GM23338 (cell line): ENCODE measurements around the gene RPUSD3. TPM values are rescaled to one million over a fixed set of nuclear protein-coding genes. Genes with fewer than 3 reads are reported as not detected.

Experiments used
- ATAC-seq: fragments of 200-7000 bp; cut with Tn5 transposase; 3 replicates; pipeline ENCODE4 v1.9.1; 2020
- DNase-seq: peaks from one replicate; pipeline ENCODE4 v3.0.0-alpha.2; 2015; ENCODE audit warnings: low spot score
- H2AFZ ChIP-seq: fragments of 200-600 bp; sonication (generic); 2 replicates; pipeline ENCODE4 v1.8.0; 2016; ENCODE audit warnings: antibody characterized with exemption, mild to moderate bottlenecking, moderate library complexity
- H3F3A ChIP-seq: fragments of 200-600 bp; sonication (generic); replicated peaks from 2 replicates; pipeline ENCODE4 v1.8.0; 2017; ENCODE audit warnings: antibody characterized with exemption, mixed run types, low read depth
- H3K27ac ChIP-seq: fragments of 200-600 bp; sonication (generic); 2 replicates; pipeline ENCODE4 v1.6.1; 2016; ENCODE audit warnings: low read depth
- H3K27me3 ChIP-seq: fragments of 200-600 bp; sonication (generic); 2 replicates; pipeline ENCODE4 v1.8.0; 2016; ENCODE audit warnings: mild to moderate bottlenecking, mixed run types, moderate library complexity; ENCODE audit not compliant: insufficient read depth
- H3K36me3 ChIP-seq: fragments of 200-600 bp; sonication (generic); 2 replicates; pipeline ENCODE4 v1.8.0; 2016; ENCODE audit warnings: mild to moderate bottlenecking; ENCODE audit not compliant: insufficient read depth
- H3K4me1 ChIP-seq: fragments of 200-600 bp; sonication (generic); 2 replicates; pipeline ENCODE4 v1.8.0; 2016; ENCODE audit warnings: mild to moderate bottlenecking, moderate library complexity; ENCODE audit not compliant: insufficient read depth
- H3K4me2 ChIP-seq: fragments of 200-600 bp; sonication (generic); 2 replicates; pipeline ENCODE4 v1.7.1; 2017; ENCODE audit warnings: mixed run types
- H3K4me3 ChIP-seq: fragments of 200-600 bp; sonication (generic); 2 replicates; pipeline ENCODE4 v1.6.1; 2016; ENCODE audit warnings: mixed run types
- H3K79me2 ChIP-seq: fragments of 200-600 bp; sonication (generic); replicated peaks from 2 replicates; pipeline ENCODE4 v1.8.0; 2017; ENCODE audit warnings: mild to moderate bottlenecking; ENCODE audit not compliant: insufficient read depth
- H3K9me2 ChIP-seq: fragments of 200-600 bp; sonication (generic); 2 replicates; pipeline ENCODE4 v1.8.0; 2017; ENCODE audit not compliant: insufficient read depth
- H4K20me1 ChIP-seq: fragments of 200-600 bp; sonication (generic); replicated peaks from 2 replicates; pipeline ENCODE4 v1.8.0; 2017; ENCODE audit warnings: mild to moderate bottlenecking; ENCODE audit not compliant: insufficient read depth
- H3K27ac Mint-ChIP-seq: 2 replicates; pipeline ENCODE4 v1.8.0; 2020; ENCODE audit warnings: inconsistent platforms, mild to moderate bottlenecking, moderate library complexity, mixed read lengths
- H3K27me3 Mint-ChIP-seq: 3 replicates; pipeline ENCODE4 v1.8.0; 2022; ENCODE audit warnings: low read depth, mild to moderate bottlenecking, moderate library complexity, mixed read lengths, inconsistent platforms; ENCODE audit not compliant: insufficient read depth, poor library complexity
- H3K36me3 Mint-ChIP-seq: 3 replicates; pipeline ENCODE4 v1.8.0; 2021; ENCODE audit warnings: low read depth, mild to moderate bottlenecking, inconsistent platforms, moderate library complexity, mixed read lengths
- H3K4me1 Mint-ChIP-seq: 3 replicates; pipeline ENCODE4 v1.8.0; 2020; ENCODE audit warnings: mild to moderate bottlenecking, inconsistent platforms, mixed read lengths
- H3K4me3 Mint-ChIP-seq: 3 replicates; pipeline ENCODE4 v1.8.0; 2021; ENCODE audit warnings: moderate library complexity, mild to moderate bottlenecking, inconsistent platforms, mixed read lengths
- H3K9me3 Mint-ChIP-seq: 3 replicates; pipeline ENCODE4 v1.8.0; 2020; ENCODE audit warnings: moderate library complexity, mild to moderate bottlenecking, inconsistent platforms, mixed read lengths
- CTCF ChIP-seq, 2 experiments: fragments of 200-600 bp in 1 of 2; sonication (generic) in 1 of 2; conservative IDR thresholded peaks; 2 replicates each; pipeline versions ENCODE4 v1.5.1 to v1.6.1; 2016 to 2017; ENCODE audit warnings: antibody characterized with exemption in 2 of 2, low read depth in 2 of 2, mild to moderate bottlenecking in 2 of 2, moderate library complexity in 1 of 2
- EZH2 ChIP-seq: fragments of 200-600 bp; sonication (generic); IDR thresholded peaks from one replicate; pipeline ENCODE4 v1.8.0; 2017; ENCODE audit warnings: antibody characterized with exemption, mild to moderate bottlenecking, low read depth; ENCODE audit not compliant: unreplicated experiment
- EZH2phosphoT487 ChIP-seq: fragments of 200-600 bp; sonication (generic); IDR thresholded peaks from one replicate; pipeline ENCODE4 v1.8.1; 2018; ENCODE audit warnings: antibody characterized with exemption; ENCODE audit not compliant: unreplicated experiment
- JUNB ChIP-seq: IDR thresholded peaks from one replicate; pipeline ENCODE4 v1.6.1; 2016; ENCODE audit warnings: antibody characterized with exemption; ENCODE audit not compliant: unreplicated experiment
- POLR2AphosphoS5 ChIP-seq: IDR thresholded peaks from 2 replicates; pipeline ENCODE4 v1.6.1; 2016; ENCODE audit warnings: antibody characterized with exemption, low read depth
- ZNF114 ChIP-seq: fragments of 250-450 bp; sonication (Bioruptor Pico); IDR thresholded peaks from 2 replicates; pipeline ENCODE4 v1.5.0; 2020; ENCODE audit warnings: mild to moderate bottlenecking, moderate library complexity
- ZNF331 ChIP-seq: fragments of 250-450 bp; sonication (Bioruptor Pico); IDR thresholded peaks from 2 replicates; pipeline ENCODE4 v1.5.0; 2020; ENCODE audit warnings: low read depth, mild to moderate bottlenecking, moderate library complexity
- polyA plus RNA-seq: library from polyadenylated mRNA; unstranded; fragments of >200 nt; fragmentation: Nextera tagmentation; extraction: Ambion mirVana; gene quantifications from 2 replicates; pipeline ENCODE4 v1.2.1, GENCODE V29; 2016
- total RNA-seq: library from RNA; depleted of rRNA; stranded (reverse); fragments of >200 nt; shearing (Covaris generic); gene quantifications from 2 replicates; pipeline ENCODE4 v1.2.3, GENCODE V29; 2014
- TF ChIP-seq, protein P1 (sequence below): IDR thresholded peaks from one replicate; pipeline ENCODE4 v1.6.1; 2018; ENCODE audit warnings: antibody characterized with exemption; ENCODE audit not compliant: unreplicated experiment
- TF ChIP-seq, protein P2 (sequence below): IDR thresholded peaks from 2 replicates; pipeline ENCODE4 v1.6.1; 2016; ENCODE audit warnings: antibody characterized with exemption
- TF ChIP-seq, protein P3 (sequence below): fragments of 250-450 bp; sonication (Bioruptor Pico); IDR thresholded peaks from 2 replicates; pipeline ENCODE4 v1.5.0; 2020; ENCODE audit warnings: mild to moderate bottlenecking, moderate library complexity

Gene RPUSD3
- total and polyA plus RNA-seq, 2 experiments from 2014 or later: 64.3 to 73.4 TPM

- TF ChIP-seq, protein P1, sequence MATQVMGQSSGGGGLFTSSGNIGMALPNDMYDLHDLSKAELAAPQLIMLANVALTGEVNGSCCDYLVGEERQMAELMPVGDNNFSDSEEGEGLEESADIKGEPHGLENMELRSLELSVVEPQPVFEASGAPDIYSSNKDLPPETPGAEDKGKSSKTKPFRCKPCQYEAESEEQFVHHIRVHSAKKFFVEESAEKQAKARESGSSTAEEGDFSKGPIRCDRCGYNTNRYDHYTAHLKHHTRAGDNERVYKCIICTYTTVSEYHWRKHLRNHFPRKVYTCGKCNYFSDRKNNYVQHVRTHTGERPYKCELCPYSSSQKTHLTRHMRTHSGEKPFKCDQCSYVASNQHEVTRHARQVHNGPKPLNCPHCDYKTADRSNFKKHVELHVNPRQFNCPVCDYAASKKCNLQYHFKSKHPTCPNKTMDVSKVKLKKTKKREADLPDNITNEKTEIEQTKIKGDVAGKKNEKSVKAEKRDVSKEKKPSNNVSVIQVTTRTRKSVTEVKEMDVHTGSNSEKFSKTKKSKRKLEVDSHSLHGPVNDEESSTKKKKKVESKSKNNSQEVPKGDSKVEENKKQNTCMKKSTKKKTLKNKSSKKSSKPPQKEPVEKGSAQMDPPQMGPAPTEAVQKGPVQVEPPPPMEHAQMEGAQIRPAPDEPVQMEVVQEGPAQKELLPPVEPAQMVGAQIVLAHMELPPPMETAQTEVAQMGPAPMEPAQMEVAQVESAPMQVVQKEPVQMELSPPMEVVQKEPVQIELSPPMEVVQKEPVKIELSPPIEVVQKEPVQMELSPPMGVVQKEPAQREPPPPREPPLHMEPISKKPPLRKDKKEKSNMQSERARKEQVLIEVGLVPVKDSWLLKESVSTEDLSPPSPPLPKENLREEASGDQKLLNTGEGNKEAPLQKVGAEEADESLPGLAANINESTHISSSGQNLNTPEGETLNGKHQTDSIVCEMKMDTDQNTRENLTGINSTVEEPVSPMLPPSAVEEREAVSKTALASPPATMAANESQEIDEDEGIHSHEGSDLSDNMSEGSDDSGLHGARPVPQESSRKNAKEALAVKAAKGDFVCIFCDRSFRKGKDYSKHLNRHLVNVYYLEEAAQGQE: no peak
- TF ChIP-seq POLR2AphosphoS5 (no peak), JUNB (no peak), ZNF331 (CRISPR knock-in tag) (no peak), EZH2 (no peak)
- TF ChIP-seq, protein P2, sequence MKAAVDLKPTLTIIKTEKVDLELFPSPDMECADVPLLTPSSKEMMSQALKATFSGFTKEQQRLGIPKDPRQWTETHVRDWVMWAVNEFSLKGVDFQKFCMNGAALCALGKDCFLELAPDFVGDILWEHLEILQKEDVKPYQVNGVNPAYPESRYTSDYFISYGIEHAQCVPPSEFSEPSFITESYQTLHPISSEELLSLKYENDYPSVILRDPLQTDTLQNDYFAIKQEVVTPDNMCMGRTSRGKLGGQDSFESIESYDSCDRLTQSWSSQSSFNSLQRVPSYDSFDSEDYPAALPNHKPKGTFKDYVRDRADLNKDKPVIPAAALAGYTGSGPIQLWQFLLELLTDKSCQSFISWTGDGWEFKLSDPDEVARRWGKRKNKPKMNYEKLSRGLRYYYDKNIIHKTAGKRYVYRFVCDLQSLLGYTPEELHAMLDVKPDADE: no peak
These were observed 34.6 kb downstream of the RPUSD3 start (continued) for GRCh38 chr3:9809239-9809614.

- peak; percentile 64 for ATAC-seq
- Histone ChIP-seq H3K4me1 (peaks cover 7% of the 10 kb centered on the region; the same call in 1 of the 2 replicates), H3K27ac (0 out of 2 replicates have a peak overlapping the region, but pooled peaks have one; percentile 59), H3K36me3 (peaks cover 17% of the 10 kb centered on the region), H3K4me3 (peak overlapping the region; percentile 83; the same call in 1 of the 2 replicates), H3K27me3 (peaks cover 17% of the 10 kb centered on the region), H3K4me2 (peak overlapping the region; percentile 96), H3F3A (peaks cover 26% of the 10 kb centered on the region), H2AFZ (no peak overlapping the region), H3K9me2 (no peaks in the 10 kb centered on the region), H4K20me1 (peaks cover 23% of the 10 kb centered on the region), H3K79me2 (no peaks in the 10 kb centered on the region)
- H3K4me1 Mint-ChIP-seq: peaks cover 22% of the 10 kb centered on the region
- H3K36me3 Mint-ChIP-seq: peaks cover 36% of the 10 kb centered on the region
- no peaks in the 10 kb centered on the region; the same call in 2 of the 3 replicates for H3K9me3 Mint-ChIP-seq
- peak overlapping the region; percentile 77; the same call in 1 of the 3 replicates for H3K4me3 Mint-ChIP-seq
- H3K27ac Mint-ChIP-seq: no peak overlapping the region; the same call in 1 of the 2 replicates
- H3K27me3 Mint-ChIP-seq: peaks cover 13% of the 10 kb centered on the region
- peak; percentile 86 for DNase-seq
- TF ChIP-seq, protein P3, sequence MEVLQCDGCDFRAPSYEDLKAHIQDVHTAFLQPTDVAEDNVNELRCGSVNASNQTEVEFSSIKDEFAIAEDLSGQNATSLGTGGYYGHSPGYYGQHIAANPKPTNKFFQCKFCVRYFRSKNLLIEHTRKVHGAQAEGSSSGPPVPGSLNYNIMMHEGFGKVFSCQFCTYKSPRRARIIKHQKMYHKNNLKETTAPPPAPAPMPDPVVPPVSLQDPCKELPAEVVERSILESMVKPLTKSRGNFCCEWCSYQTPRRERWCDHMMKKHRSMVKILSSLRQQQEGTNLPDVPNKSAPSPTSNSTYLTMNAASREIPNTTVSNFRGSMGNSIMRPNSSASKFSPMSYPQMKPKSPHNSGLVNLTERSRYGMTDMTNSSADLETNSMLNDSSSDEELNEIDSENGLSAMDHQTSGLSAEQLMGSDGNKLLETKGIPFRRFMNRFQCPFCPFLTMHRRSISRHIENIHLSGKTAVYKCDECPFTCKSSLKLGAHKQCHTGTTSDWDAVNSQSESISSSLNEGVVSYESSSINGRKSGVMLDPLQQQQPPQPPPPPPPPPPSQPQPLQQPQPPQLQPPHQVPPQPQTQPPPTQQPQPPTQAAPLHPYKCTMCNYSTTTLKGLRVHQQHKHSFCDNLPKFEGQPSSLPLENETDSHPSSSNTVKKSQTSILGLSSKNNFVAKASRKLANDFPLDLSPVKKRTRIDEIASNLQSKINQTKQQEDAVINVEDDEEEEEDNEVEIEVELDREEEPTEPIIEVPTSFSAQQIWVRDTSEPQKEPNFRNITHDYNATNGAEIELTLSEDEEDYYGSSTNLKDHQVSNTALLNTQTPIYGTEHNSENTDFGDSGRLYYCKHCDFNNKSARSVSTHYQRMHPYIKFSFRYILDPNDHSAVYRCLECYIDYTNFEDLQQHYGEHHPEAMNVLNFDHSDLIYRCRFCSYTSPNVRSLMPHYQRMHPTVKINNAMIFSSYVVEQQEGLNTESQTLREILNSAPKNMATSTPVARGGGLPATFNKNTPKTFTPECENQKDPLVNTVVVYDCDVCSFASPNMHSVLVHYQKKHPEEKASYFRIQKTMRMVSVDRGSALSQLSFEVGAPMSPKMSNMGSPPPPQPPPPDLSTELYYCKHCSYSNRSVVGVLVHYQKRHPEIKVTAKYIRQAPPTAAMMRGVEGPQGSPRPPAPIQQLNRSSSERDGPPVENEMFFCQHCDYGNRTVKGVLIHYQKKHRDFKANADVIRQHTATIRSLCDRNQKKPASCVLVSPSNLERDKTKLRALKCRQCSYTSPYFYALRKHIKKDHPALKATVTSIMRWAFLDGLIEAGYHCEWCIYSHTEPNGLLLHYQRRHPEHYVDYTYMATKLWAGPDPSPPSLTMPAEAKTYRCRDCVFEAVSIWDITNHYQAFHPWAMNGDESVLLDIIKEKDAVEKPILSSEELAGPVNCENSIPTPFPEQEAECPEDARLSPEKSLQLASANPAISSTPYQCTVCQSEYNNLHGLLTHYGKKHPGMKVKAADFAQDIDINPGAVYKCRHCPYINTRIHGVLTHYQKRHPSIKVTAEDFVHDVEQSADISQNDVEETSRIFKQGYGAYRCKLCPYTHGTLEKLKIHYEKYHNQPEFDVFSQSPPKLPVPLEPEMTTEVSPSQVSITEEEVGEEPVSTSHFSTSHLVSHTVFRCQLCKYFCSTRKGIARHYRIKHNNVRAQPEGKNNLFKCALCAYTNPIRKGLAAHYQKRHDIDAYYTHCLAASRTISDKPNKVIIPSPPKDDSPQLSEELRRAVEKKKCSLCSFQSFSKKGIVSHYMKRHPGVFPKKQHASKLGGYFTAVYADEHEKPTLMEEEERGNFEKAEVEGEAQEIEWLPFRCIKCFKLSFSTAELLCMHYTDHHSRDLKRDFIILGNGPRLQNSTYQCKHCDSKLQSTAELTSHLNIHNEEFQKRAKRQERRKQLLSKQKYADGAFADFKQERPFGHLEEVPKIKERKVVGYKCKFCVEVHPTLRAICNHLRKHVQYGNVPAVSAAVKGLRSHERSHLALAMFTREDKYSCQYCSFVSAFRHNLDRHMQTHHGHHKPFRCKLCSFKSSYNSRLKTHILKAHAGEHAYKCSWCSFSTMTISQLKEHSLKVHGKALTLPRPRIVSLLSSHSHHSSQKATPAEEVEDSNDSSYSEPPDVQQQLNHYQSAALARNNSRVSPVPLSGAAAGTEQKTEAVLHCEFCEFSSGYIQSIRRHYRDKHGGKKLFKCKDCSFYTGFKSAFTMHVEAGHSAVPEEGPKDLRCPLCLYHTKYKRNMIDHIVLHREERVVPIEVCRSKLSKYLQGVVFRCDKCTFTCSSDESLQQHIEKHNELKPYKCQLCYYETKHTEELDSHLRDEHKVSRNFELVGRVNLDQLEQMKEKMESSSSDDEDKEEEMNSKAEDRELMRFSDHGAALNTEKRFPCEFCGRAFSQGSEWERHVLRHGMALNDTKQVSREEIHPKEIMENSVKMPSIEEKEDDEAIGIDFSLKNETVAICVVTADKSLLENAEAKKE: no peak
- peak; percentile 28; the same call in 1 of the 2 replicates for TF ChIP-seq POLR2AphosphoS5
- TF ChIP-seq EZH2phosphoT487: no peak
- no peak for TF ChIP-seq ZNF114
- TF ChIP-seq, protein P2: no peak
- TF ChIP-seq CTCF (conservative IDR thresholded peaks at IDR 0.05; ENCODE audit: low read depth in 2 of 2): peak; percentile 40 to 46; a peak in 3 of 4 replicates
These were observed 35.3 kb downstream of the RPUSD3 start for GRCh38 chr3:9808345-9809037.
